Measurements from ENCODE around the gene HK1. TPM values are rescaled to one million over a fixed set of nuclear protein-coding genes. Genes with fewer than 3 reads are reported as not detected.
A peak's percentile ranks its signal among the peaks of the same experiment; 100 is the strongest.

Gene HK1
- total RNA-seq, 1 experiment from 2014 or later = 98.8 TPM

DNA sequence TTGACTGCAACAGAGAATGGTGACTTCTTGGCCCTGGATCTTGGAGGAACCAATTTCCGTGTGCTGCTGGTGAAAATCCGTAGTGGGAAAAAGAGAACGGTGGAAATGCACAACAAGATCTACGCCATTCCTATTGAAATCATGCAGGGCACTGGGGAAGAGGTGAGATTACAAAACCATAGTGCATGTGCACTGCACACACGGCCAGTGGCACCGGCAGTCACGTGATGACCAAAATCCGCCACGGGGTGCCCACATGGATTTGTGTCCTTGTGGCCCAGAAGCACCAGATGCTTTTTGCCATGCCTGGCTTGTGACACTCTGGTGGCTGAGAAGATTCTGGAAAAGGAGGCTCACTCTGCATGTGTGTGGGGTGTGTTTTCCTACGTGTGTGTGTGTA lies 106.0 kb downstream of the HK1 start:
- Histone ChIP-seq H4K91ac (ENCODE audit: insufficient read length, low read depth, low read length) (no peak overlapping the region), H3K9ac (ENCODE audit: extremely low read depth, insufficient read length, low read length) (no peak overlapping the region), H2BK5ac (ENCODE audit: insufficient read length, low read length) (no peak overlapping the region), H3K79me1 (ENCODE audit: insufficient read depth, low read depth, low read length, poor library complexity, severe bottlenecking) (no peaks in the 10 kb centered on the region), H4K20me1 (ENCODE audit: control insufficient read depth, insufficient read depth, insufficient read length) (no peaks in the 10 kb centered on the region), H3K14ac (ENCODE audit: insufficient read depth, low read length) (no peak overlapping the region), H4K8ac (replicated peaks; ENCODE audit: insufficient read length, low read depth, low read length) (no peak overlapping the region), H3K4ac (ENCODE audit: low read depth, low read length) (no peak overlapping the region), H3K56ac (ENCODE audit: insufficient read length, low read depth, low read length) (no peak overlapping the region), H3T11ph (ENCODE audit: low read length) (no peak overlapping the region), H3K79me2 (ENCODE audit: insufficient read depth, low read length) (no peaks in the 10 kb centered on the region), H3K27ac (ENCODE audit: insufficient read length, low read depth, low read length) (no peak overlapping the region), H3K9me3 (ENCODE audit: control insufficient read depth, low read depth, low read length) (no peaks in the 10 kb centered on the region), H2BK15ac (ENCODE audit: low read depth, low read length) (no peak overlapping the region), H3K18ac (ENCODE audit: insufficient read length, low read depth, low read length) (no peak overlapping the region), H2BK20ac (ENCODE audit: low read depth, low read length, poor library complexity, severe bottlenecking) (no peak overlapping the region), H3K23me2 (ENCODE audit: insufficient read length, low read depth, low read length, poor library complexity, severe bottlenecking) (no peaks in the 10 kb centered on the region), H4K5ac (ENCODE audit: insufficient read length, low read depth, low read length) (no peak overlapping the region), H2AK5ac (ENCODE audit: insufficient read length, low read length) (no peak overlapping the region), H3K4me2 (ENCODE audit: insufficient read depth, insufficient read length, low read length) (no peak overlapping the region), H2AFZ (ENCODE audit: low read length) (no peak overlapping the region), H3K4me1 (ENCODE audit: insufficient read depth, low read length) (peaks cover 4% of the 10 kb centered on the region; the same call in 1 of the 2 replicates), H3K27me3 (ENCODE audit: insufficient read depth, low read length) (no peaks in the 10 kb centered on the region), H3K23ac (ENCODE audit: insufficient read length, low read depth, low read length) (no peak overlapping the region), H2BK120ac (ENCODE audit: low read depth, low read length, poor library complexity, severe bottlenecking) (no peak overlapping the region), H2BK12ac (ENCODE audit: insufficient read length, low read depth, low read length) (no peak overlapping the region)
- Mint-ChIP-seq H3K4me1 (peaks cover 6 to 8% of the 10 kb centered on the region in 2 experiments), H3K4me3 (no peak overlapping the region), H3K27ac (peak overlapping the region in 2 of 3 experiments; percentile 23 to 52; a peak in 2 of 7 replicates), H3K27me3 (ENCODE audit: low read depth) (no peaks in the 10 kb centered on the region), H3K36me3 (ENCODE audit: insufficient read depth in 1 of 3, low read depth in 3 of 3) (peaks cover 70 to 84% (median 76%) of the 10 kb centered on the region in 3 experiments), H3K9me3 (no peaks in the 10 kb centered on the region)
- DNase-seq = no peak
- WGBS (ENCODE audit: extremely low coverage, insufficient read length, low lambda C conversion rate) = no CpG with 5 or more reads among the region's 10 CpGs
- TF ChIP-seq, protein P1, sequence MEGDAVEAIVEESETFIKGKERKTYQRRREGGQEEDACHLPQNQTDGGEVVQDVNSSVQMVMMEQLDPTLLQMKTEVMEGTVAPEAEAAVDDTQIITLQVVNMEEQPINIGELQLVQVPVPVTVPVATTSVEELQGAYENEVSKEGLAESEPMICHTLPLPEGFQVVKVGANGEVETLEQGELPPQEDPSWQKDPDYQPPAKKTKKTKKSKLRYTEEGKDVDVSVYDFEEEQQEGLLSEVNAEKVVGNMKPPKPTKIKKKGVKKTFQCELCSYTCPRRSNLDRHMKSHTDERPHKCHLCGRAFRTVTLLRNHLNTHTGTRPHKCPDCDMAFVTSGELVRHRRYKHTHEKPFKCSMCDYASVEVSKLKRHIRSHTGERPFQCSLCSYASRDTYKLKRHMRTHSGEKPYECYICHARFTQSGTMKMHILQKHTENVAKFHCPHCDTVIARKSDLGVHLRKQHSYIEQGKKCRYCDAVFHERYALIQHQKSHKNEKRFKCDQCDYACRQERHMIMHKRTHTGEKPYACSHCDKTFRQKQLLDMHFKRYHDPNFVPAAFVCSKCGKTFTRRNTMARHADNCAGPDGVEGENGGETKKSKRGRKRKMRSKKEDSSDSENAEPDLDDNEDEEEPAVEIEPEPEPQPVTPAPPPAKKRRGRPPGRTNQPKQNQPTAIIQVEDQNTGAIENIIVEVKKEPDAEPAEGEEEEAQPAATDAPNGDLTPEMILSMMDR (conservative IDR thresholded peaks at IDR 0.05) = no peak

All from H9 (cell line).